K562 (cell line): ENCODE results near the gene LDLRAD3. TPM values are rescaled to one million over a fixed set of nuclear protein-coding genes. Genes with fewer than 3 reads are reported as not detected.

Experiments used
- ATAC-seq: fragments of 200-7000 bp; cut with Tn5 transposase; 3 replicates; pipeline ENCODE4 v1.9.1; 2020; ENCODE audit warnings: moderate library complexity
- BruUV-seq: library from RNA; stranded (reverse); fragments of 400-500 nt; replicated peaks from 2 replicates; lab custom pipeline; 2021; lab: Mats Ljungman, UMichigan
- CTCF ChIA-PET: fragments of 300-600 bp; formaldehyde crosslinking; extraction: SDS; loops from one replicate; lab custom pipeline; 2021; ENCODE audit warnings: low intra/inter-chr PET ratio; lab: Yijun Ruan, JAX
- POLR2A ChIA-PET: fragments of 300-600, 350-650 bp; sonication (Branson Sonifier 250); formaldehyde crosslinking; extraction: SDS; loops from one replicate; lab custom pipeline; 2021; ENCODE audit warnings: antibody characterized with exemption, inconsistent platforms; lab: Yijun Ruan, JAX
- DNase-seq, 4 experiments: peaks; one replicate each; pipeline versions ENCODE4 v3.0.0 to v3.0.0-alpha.2; 2011 to 2018; ENCODE audit warnings: low spot score in 3 of 4, mixed read lengths in 3 of 4; ENCODE audit errors: extremely low read depth in 1 of 4
- FAIRE-seq: peaks from 2 replicates; lab custom pipeline; 2011; peaks lifted over from hg19 to GRCh38; lab: Jason Lieb, UNC
- H2AFZ ChIP-seq: 2 replicates; pipeline ENCODE4 v1.6.0; 2011; ENCODE audit warnings: low read depth, low read length, control low read depth, inconsistent platforms
- H3K27ac ChIP-seq: fragments of 200-600 bp; 3 replicates; pipeline ENCODE4 v1.8.0; 2011; ENCODE audit warnings: low read depth, mild to moderate bottlenecking, control low read depth, inconsistent platforms, low read length, moderate library complexity, mixed read lengths; ENCODE audit errors: extremely low read depth
- H3K27me3 ChIP-seq, 2 experiments: fragments of 300-600 bp in 1 of 2; 2 replicates in 1 of 2; 3 replicates in 1 of 2; pipeline versions ENCODE4 v1.6.0 to v1.8.0; 2011; ENCODE audit warnings: inconsistent platforms in 2 of 2, low read length in 2 of 2, mild to moderate bottlenecking in 1 of 2, mixed read lengths in 1 of 2, moderate library complexity in 1 of 2; ENCODE audit not compliant: control insufficient read depth in 2 of 2, insufficient read depth in 2 of 2
- H3K36me3 ChIP-seq: fragments of 300-600 bp; 3 replicates; pipeline ENCODE4 v1.8.0; 2011; ENCODE audit warnings: mild to moderate bottlenecking, low read length, inconsistent platforms; ENCODE audit not compliant: control insufficient read depth, insufficient read depth
- H3K4me1 ChIP-seq, 2 experiments: fragments of 200-600 bp in 1 of 2; replicated peaks in 1 of 2; 2 replicates in 1 of 2; 3 replicates in 1 of 2; pipeline versions ENCODE4 v1.5.1 to v1.8.0; 2011; ENCODE audit warnings: inconsistent platforms in 2 of 2, low read length in 2 of 2, mild to moderate bottlenecking in 1 of 2, mixed read lengths in 1 of 2, moderate library complexity in 1 of 2; ENCODE audit not compliant: control insufficient read depth in 2 of 2, insufficient read depth in 2 of 2
- H3K4me2 ChIP-seq: 2 replicates; pipeline ENCODE4 v1.6.1; 2011; ENCODE audit warnings: low read length, control low read depth, inconsistent platforms, mixed read lengths; ENCODE audit not compliant: insufficient read depth
- H3K4me3 ChIP-seq: fragments of 200-600 bp; sonication (generic), shearing (Covaris generic); 2 replicates; pipeline ENCODE4 v1.5.1; 2016; ENCODE audit warnings: control low read depth, inconsistent platforms
- H3K79me2 ChIP-seq: fragments of 200-600 bp; 3 replicates; pipeline ENCODE4 v1.8.0; 2011; ENCODE audit warnings: low read length, inconsistent platforms; ENCODE audit not compliant: control insufficient read depth, insufficient read depth
- H3K9ac ChIP-seq, 2 experiments: 2 replicates each; pipeline versions ENCODE4 v1.6.0 to v1.6.1; 2011; ENCODE audit warnings: low read depth in 2 of 2, low read length in 2 of 2, control low read depth in 1 of 2, inconsistent platforms in 1 of 2, mild to moderate bottlenecking in 1 of 2, mixed read lengths in 1 of 2; ENCODE audit not compliant: insufficient read depth in 1 of 2
- H3K9me1 ChIP-seq: one replicate; pipeline ENCODE4 v1.6.0; 2011; ENCODE audit warnings: inconsistent platforms, mild to moderate bottlenecking, low read length, moderate library complexity; ENCODE audit not compliant: control insufficient read depth, insufficient read depth
- H3K9me3 ChIP-seq: replicated peaks from 2 replicates; pipeline ENCODE4 v1.5.1; 2011; ENCODE audit warnings: low read depth, low read length, inconsistent platforms; ENCODE audit not compliant: control insufficient read depth, insufficient read depth
- H4K20me1 ChIP-seq: replicated peaks from 2 replicates; pipeline ENCODE4 v1.6.1; 2011; ENCODE audit warnings: low read length, inconsistent platforms, mixed read lengths; ENCODE audit not compliant: control insufficient read depth, insufficient read depth
- CTCFL ChIP-seq: IDR thresholded peaks from 2 replicates; pipeline ENCODE4 v1.6.1; 2011; ENCODE audit warnings: borderline replicate concordance, low read depth, mild to moderate bottlenecking, moderate library complexity, low read length; ENCODE audit not compliant: insufficient read depth, poor library complexity, severe bottlenecking
- E2F3 ChIP-seq: fragments of 250-450 bp; sonication (Bioruptor Pico); IDR thresholded peaks from 2 replicates; pipeline ENCODE4 v1.4.0; 2020; ENCODE audit warnings: mild to moderate bottlenecking
- GATAD2B ChIP-seq: fragments of 450-650 bp; IDR thresholded peaks from 2 replicates; pipeline ENCODE4 v1.6.1; 2017; ENCODE audit warnings: mild to moderate bottlenecking, borderline replicate concordance
- MAX ChIP-seq: sonication (generic); formaldehyde crosslinking; IDR thresholded peaks from 2 replicates; pipeline ENCODE4 v1.9.0; 2022; ENCODE audit warnings: mild to moderate bottlenecking, missing genetic modification reagents
- MAZ ChIP-seq, 2 experiments: fragments of 450-650 bp in 1 of 2; sonication (generic) in 1 of 2; formaldehyde crosslinking; IDR thresholded peaks in 1 of 2; conservative IDR thresholded peaks in 1 of 2; 2 replicates each; pipeline versions ENCODE4 v1.4.0 to v1.5.0; 2020; ENCODE audit warnings: mild to moderate bottlenecking in 1 of 2, missing genetic modification reagents in 1 of 2
- NR3C1 ChIP-seq: sonication (generic); formaldehyde crosslinking; IDR thresholded peaks from 2 replicates; pipeline ENCODE4 v1.8.1; 2022; ENCODE audit warnings: missing genetic modification reagents
- RAD21 ChIP-seq, 2 experiments: fragments of 250-450 bp in 1 of 2; fragments of 450-650 bp in 1 of 2; sonication (Bioruptor Pico) in 1 of 2; formaldehyde crosslinking in 1 of 2; IDR thresholded peaks in 1 of 2; conservative IDR thresholded peaks in 1 of 2; 2 replicates each; pipeline versions ENCODE4 v1.4.0 to v1.8.0; 2020 to 2022; ENCODE audit warnings: mild to moderate bottlenecking in 2 of 2, moderate library complexity in 1 of 2
- REST ChIP-seq, 2 experiments: fragments of 450-650 bp; formaldehyde crosslinking in 1 of 2; IDR thresholded peaks; 2 replicates each; pipeline versions ENCODE4 v1.4.0 to v1.6.1; 2014 to 2020; ENCODE audit warnings: mild to moderate bottlenecking in 2 of 2, borderline replicate concordance in 1 of 2, low read depth in 1 of 2
- SMC3 ChIP-seq: conservative IDR thresholded peaks from 2 replicates; pipeline ENCODE4 v1.6.1; 2011; ENCODE audit warnings: low read depth, low read length, improper control_type of control experiment; ENCODE audit not compliant: insufficient read depth
- XRCC3 ChIP-seq: fragments of 450-650 bp; IDR thresholded peaks from 2 replicates; pipeline ENCODE4 v1.6.1; 2017; ENCODE audit warnings: mild to moderate bottlenecking, moderate library complexity
- WGBS: fragments of 100-300 bp; shearing (Covaris generic); methylation state at CpG from one replicate; pipeline ENCODE4 v1.1.6; 2016; ENCODE audit warnings: low coverage, mixed read lengths; ENCODE audit not compliant: insufficient coverage; ENCODE audit errors: missing lambda C conversion rate; 5-methylcytosine and 5-hydroxymethylcytosine counted together
- in situ Hi-C: fragments of 300-500 bp; cut with MboI; formaldehyde crosslinking; loops from 4 replicates; pipeline ENCODE4 v1.15.0; 2018; ENCODE audit warnings: inconsistent platforms, mixed read lengths
- intact Hi-C: fragments of 100-400 bp; cut with micrococcal nuclease; formaldehyde crosslinking; loops from 2 replicates; pipeline ENCODE4 v1.14.2; 2022
- polyA plus RNA-seq, 8 experiments: library from polyadenylated mRNA; depleted of rRNA in 4 of 8; stranded (reverse) in 5 of 8; unstranded in 3 of 8; fragments of >200 nt; fragmentation: Nextera tagmentation in 2 of 8; fragmentation: Illumina TruSeq in 1 of 8; extraction: Ambion mirVana in 2 of 8; extraction: Trizol in 1 of 8; gene quantifications; 2 replicates each; pipeline versions ENCODE4 v1.2.1 to v1.2.3, GENCODE V29; 2011 to 2014; ENCODE audit warnings: inconsistent platforms in 1 of 8, missing spikeins in 1 of 8
- total RNA-seq, 7 experiments: library from RNA; depleted of rRNA in 6 of 7; stranded (reverse); fragments of >200 nt in 6 of 7; fragmentation: Illumina TruSeq in 2 of 7; extraction: Trizol in 2 of 7; gene quantifications; 2 replicates each; pipeline versions ENCODE4 v1.2.1 to v1.2.3, GENCODE V29; 2011 to 2021; ENCODE audit warnings: low replicate concordance in 1 of 7

Gene LDLRAD3
- total and polyA plus RNA-seq, 9 of the 15 experiments (the other 6 are each of a cell fraction or from before 2014, with no cell fraction given), result 0.73 to 7.2 (median 3.5) TPM

GRCh38 chr11:36056160-36056751 is 112.4 kb downstream of the LDLRAD3 start:
- peaks cover 0 to 6% of the 10 kb centered on the region in 2 experiments; a peak in 1 of 5 replicates for H3K4me1 ChIP-seq
- no peak overlapping the region for H3K9ac ChIP-seq
- 56% methylated on average over 8 of the region's 8 CpGs for WGBS
- FAIRE-seq (peak; percentile 84), DNase-seq (peak; percentile 47 to 66 (median 62)), ATAC-seq (peak; percentile 94)
- H3K36me3 ChIP-seq, result no peaks in the 10 kb centered on the region
- in situ Hi-C loops, result no loop called here
- ChIA-PET POLR2A (interaction anchor here (0.8 to 1.0 kb wide), 2 partner anchors 14 to 49 kb away, joined by 3 read pairs; no protein-coding TSS in a partner anchor), CTCF (no interaction called here)
- no peaks in the 10 kb centered on the region for H4K20me1 ChIP-seq
- H2AFZ ChIP-seq, result peak overlapping the region; percentile 38; the same call in 1 of the 2 replicates
- no peak overlapping the region for H3K27ac ChIP-seq
- no peak overlapping the region for H3K4me2 ChIP-seq
- no peaks in the 10 kb centered on the region for H3K9me3 ChIP-seq
- no peaks in the 10 kb centered on the region for H3K9me1 ChIP-seq
- intact Hi-C loops, result loop anchor here (1.0 to 5.0 kb wide), 3 partner anchors 71 to 440 kb away; no protein-coding TSS in a partner anchor
- no peak overlapping the region for H3K4me3 ChIP-seq
- no peaks in the 10 kb centered on the region; a peak in 1 of 5 replicates for H3K27me3 ChIP-seq
- BruUV-seq, result no TSS peak
- no peaks in the 10 kb centered on the region for H3K79me2 ChIP-seq
- TF ChIP-seq MAZ (CRISPR knock-in tag; conservative IDR thresholded peaks at IDR 0.05 in 1 of 2, IDR thresholded peaks at IDR 0.05 in 1 of 2), result no peak
- peak; percentile 53 to 69 for TF ChIP-seq RAD21 (CRISPR knock-in tag; conservative IDR thresholded peaks at IDR 0.05 in 1 of 2, IDR thresholded peaks at IDR 0.05 in 1 of 2)
- TF ChIP-seq REST (IDR thresholded peaks at IDR 0.05; ENCODE audit: borderline replicate concordance), result peak; percentile 54; the same call in 1 of the 2 replicates
- no peak for TF ChIP-seq REST (CRISPR knock-in tag; IDR thresholded peaks at IDR 0.05; ENCODE audit: low read depth)
- no peak for TF ChIP-seq NR3C1 (CRISPR knock-in tag)
- 0 out of 2 replicates have a peak, but pooled peaks have one; percentile 39 for TF ChIP-seq SMC3
- no peak for TF ChIP-seq XRCC3
- TF ChIP-seq MAX, result no peak
- TF ChIP-seq CTCFL, result peak; percentile 54
- no peak for TF ChIP-seq E2F3
- no peak for TF ChIP-seq GATAD2B
